Liver (tissue), 9 donors: Measurements from ENCODE around the gene RORC. TPM values are rescaled to one million over a fixed set of nuclear protein-coding genes. Genes with fewer than 3 reads are reported as not detected.

ENCODE experiments used
- DNase-seq: peaks from one replicate; pipeline ENCODE4 v3.0.0-alpha.2; 2017; ENCODE audit warnings: low spot score
- H3K27ac ChIP-seq, 2 donors: one replicate each; pipeline ENCODE4 v1.7.0; 2013; ENCODE audit warnings: inconsistent platforms in 2 of 2, low read length in 2 of 2, control low read depth in 1 of 2, low read depth in 1 of 2, mild to moderate bottlenecking in 1 of 2
- H3K27me3 ChIP-seq, 4 donors: one replicate each; pipeline versions ENCODE4 v1.6.1 to v1.7.0; 2013; ENCODE audit warnings: low read length in 3 of 4, inconsistent platforms in 1 of 4, mild to moderate bottlenecking in 1 of 4, moderate library complexity in 1 of 4; ENCODE audit not compliant: control insufficient read depth in 4 of 4, insufficient read depth in 4 of 4
- H3K36me3 ChIP-seq, 4 donors: one replicate each; pipeline versions ENCODE4 v1.6.1 to v1.7.0; 2013; ENCODE audit warnings: low read length in 3 of 4, mild to moderate bottlenecking in 3 of 4, low read depth in 1 of 4, moderate library complexity in 1 of 4; ENCODE audit not compliant: control insufficient read depth in 4 of 4, insufficient read depth in 3 of 4
- H3K4me1 ChIP-seq, 4 donors: one replicate each; pipeline versions ENCODE4 v1.6.1 to v1.7.0; 2013; ENCODE audit warnings: low read length in 3 of 4, mild to moderate bottlenecking in 3 of 4, moderate library complexity in 1 of 4; ENCODE audit not compliant: control insufficient read depth in 4 of 4, insufficient read depth in 4 of 4
- H3K4me3 ChIP-seq, 3 donors: one replicate each; pipeline versions ENCODE4 v1.6.1 to v1.7.0; 2013; ENCODE audit warnings: low read length in 3 of 3, control low read depth in 1 of 3, low read depth in 1 of 3, mild to moderate bottlenecking in 1 of 3
- H3K9ac ChIP-seq, 2 donors: one replicate each; pipeline ENCODE4 v1.7.0; 2013; ENCODE audit warnings: low read length in 2 of 2, mild to moderate bottlenecking in 2 of 2, moderate library complexity in 2 of 2, control low read depth in 1 of 2, low read depth in 1 of 2
- H3K9me3 ChIP-seq, 4 donors: one replicate each; pipeline versions ENCODE4 v1.6.1 to v1.7.0; 2013; ENCODE audit warnings: low read length in 3 of 4; ENCODE audit not compliant: control insufficient read depth in 4 of 4
- ATF3 ChIP-seq: IDR thresholded peaks from 2 replicates; pipeline ENCODE4 v1.6.1; 2016; ENCODE audit warnings: antibody characterized with exemption
- CTCF ChIP-seq: fragments of 150-350 bp; IDR thresholded peaks from 2 replicates; pipeline ENCODE4 v1.5.1; 2017; ENCODE audit warnings: improper control_type of control experiment, low read depth, low read length; ENCODE audit not compliant: missing input control
- EGR1 ChIP-seq, 2 donors: IDR thresholded peaks; 2 replicates each; pipeline ENCODE4 v1.6.1; 2016 to 2018; ENCODE audit warnings: antibody characterized with exemption in 2 of 2, low read depth in 2 of 2
- FOXA1 ChIP-seq: IDR thresholded peaks from 2 replicates; pipeline ENCODE4 v1.6.1; 2016; ENCODE audit warnings: antibody characterized with exemption
- FOXA2 ChIP-seq: IDR thresholded peaks from 2 replicates; pipeline ENCODE4 v1.6.1; 2016; ENCODE audit warnings: antibody characterized with exemption
- GABPA ChIP-seq, 2 donors: IDR thresholded peaks in 1 of 2; conservative IDR thresholded peaks in 1 of 2; 2 replicates each; pipeline ENCODE4 v1.6.1; 2016; ENCODE audit warnings: antibody characterized with exemption in 2 of 2, mild to moderate bottlenecking in 1 of 2, moderate library complexity in 1 of 2
- HNF4A ChIP-seq, 2 donors: conservative IDR thresholded peaks; 2 replicates each; pipeline ENCODE4 v1.6.1; 2016; ENCODE audit warnings: antibody characterized with exemption in 2 of 2, mild to moderate bottlenecking in 2 of 2
- HNF4G ChIP-seq: IDR thresholded peaks from 2 replicates; pipeline ENCODE4 v1.6.1; 2016; ENCODE audit warnings: antibody characterized with exemption
- JUND ChIP-seq, 2 donors: IDR thresholded peaks; 2 replicates each; pipeline ENCODE4 v1.6.1; 2016; ENCODE audit warnings: antibody characterized with exemption in 2 of 2
- MAX ChIP-seq: IDR thresholded peaks from 2 replicates; pipeline ENCODE4 v1.6.1; 2016; ENCODE audit warnings: antibody characterized with exemption
- NR2F2 ChIP-seq: IDR thresholded peaks from 2 replicates; pipeline ENCODE4 v1.6.1; 2016; ENCODE audit warnings: antibody characterized with exemption
- RAD21 ChIP-seq, 2 donors: IDR thresholded peaks; 2 replicates each; pipeline ENCODE4 v1.6.1; 2016; ENCODE audit warnings: antibody characterized with exemption in 2 of 2, mild to moderate bottlenecking in 2 of 2
- REST ChIP-seq: IDR thresholded peaks from 2 replicates; pipeline ENCODE4 v1.6.1; 2016; ENCODE audit warnings: antibody characterized with exemption, mild to moderate bottlenecking
- RXRA ChIP-seq, 2 donors: IDR thresholded peaks; 2 replicates each; pipeline ENCODE4 v1.6.1; 2017 to 2018; ENCODE audit warnings: antibody characterized with exemption in 2 of 2, mild to moderate bottlenecking in 1 of 2
- SP1 ChIP-seq: IDR thresholded peaks from 2 replicates; pipeline ENCODE4 v1.6.1; 2018; ENCODE audit warnings: antibody characterized with exemption, mild to moderate bottlenecking
- TAF1 ChIP-seq: conservative IDR thresholded peaks from 2 replicates; pipeline ENCODE4 v1.6.1; 2016; ENCODE audit warnings: antibody characterized with exemption, mild to moderate bottlenecking
- YY1 ChIP-seq: IDR thresholded peaks from 2 replicates; pipeline ENCODE4 v1.6.1; 2016; ENCODE audit warnings: antibody characterized with exemption, mild to moderate bottlenecking
- ZBTB33 ChIP-seq: IDR thresholded peaks from 2 replicates; pipeline ENCODE4 v1.6.1; 2016; ENCODE audit warnings: antibody characterized with exemption
- WGBS: extraction: QIAGEN DNeasy Blood & Tissue Kit; methylation state at CpG from one replicate; pipeline ENCODE4 v1.1.7; 2013; 5-methylcytosine and 5-hydroxymethylcytosine counted together
- polyA plus RNA-seq, 2 donors: library from polyadenylated mRNA; stranded (reverse) in 1 of 2; unstranded in 1 of 2; fragments of 200-250 nt in 1 of 2; fragments of >200 nt in 1 of 2; fragmentation: Nextera tagmentation in 1 of 2; extraction: Ambion mirVana in 1 of 2; gene quantifications; one replicate each; pipeline versions ENCODE4 v1.2.1 to v1.2.3, GENCODE V29; 2013 to 2015
- total RNA-seq, 2 donors: library from RNA; depleted of rRNA; stranded (reverse); fragments of >200 nt; gene quantifications; one replicate each; pipeline ENCODE4 v1.2.3, GENCODE V29; 2014
- donor health status: healthy.
- donor health status: healthy.
- donor health status: healthy.
- donor health status: healthy.
- donor health status: healthy.

Gene RORC
- total and polyA plus RNA-seq, 4 donors, result 2.9 to 59.2 (median 13.0) TPM

GRCh38 chr1:151820940-151821339 lies 10.7 kb downstream of the RORC start (continued):
- no peak for TF ChIP-seq REST
- TF ChIP-seq TAF1, result no peak
- no peak for TF ChIP-seq EGR1 (IDR thresholded peaks at IDR 0.05; ENCODE audit: low read depth in 2 of 2)
- TF ChIP-seq YY1, result no peak
- TF ChIP-seq HNF4G, result no peak
- peak; percentile 57 to 71 for TF ChIP-seq HNF4A (conservative IDR thresholded peaks at IDR 0.05)

- no peak overlapping the region for H3K9ac ChIP-seq
- no peaks in the 10 kb centered on the region for H3K27me3 ChIP-seq
- peak overlapping the region; percentile 58 to 86 for H3K27ac ChIP-seq
- H3K9me3 ChIP-seq, result no peaks in the 10 kb centered on the region
- H3K4me1 ChIP-seq, result peaks cover 12 to 77% (median 50%) of the 10 kb centered on the region in 4 donors
- no peak overlapping the region for H3K4me3 ChIP-seq
- 61% methylated on average over 7 of the region's 7 CpGs for WGBS
- TF ChIP-seq YY1, result peak; percentile 37
- TF ChIP-seq NR2F2, result no peak
- TF ChIP-seq MAX, result peak; percentile 69
- TF ChIP-seq JUND (IDR thresholded peaks at IDR 0.05), result peak in 1 of 2 donors; percentile 71
- no peak for TF ChIP-seq REST
- peak; percentile 17 for TF ChIP-seq SP1
- peak; percentile 45 to 65 for TF ChIP-seq HNF4A (conservative IDR thresholded peaks at IDR 0.05)
- TF ChIP-seq TAF1, result no peak
- TF ChIP-seq ATF3, result no peak
- no peak for TF ChIP-seq EGR1 (IDR thresholded peaks at IDR 0.05; ENCODE audit: low read depth in 2 of 2)
- TF ChIP-seq CTCF, result no peak
- no peak for TF ChIP-seq HNF4G
- TF ChIP-seq RXRA (IDR thresholded peaks at IDR 0.05), result peak; percentile 79 to 81
- no peak for TF ChIP-seq GABPA (IDR thresholded peaks at IDR 0.05 in 1 of 2, conservative IDR thresholded peaks at IDR 0.05 in 1 of 2)
- peak in 1 of 2 donors; percentile 9 for TF ChIP-seq RAD21 (IDR thresholded peaks at IDR 0.05)
- TF ChIP-seq FOXA2, result peak; percentile 17
- TF ChIP-seq FOXA1, result no peak
- TF ChIP-seq ZBTB33, result no peak
- DNase-seq, result no peak
- H3K36me3 ChIP-seq, result peaks cover 2 to 19% (median 15%) of the 10 kb centered on the region in 4 donors
Measured at GRCh38 chr1:151819976-151820623, 11.5 kb downstream of the RORC start.
